NCI-H2227 treated with DMSO at 0.1 percent for 48 hours (cell line): ENCODE measurements around the gene MMD.
A peak's percentile ranks its signal among the peaks of the same experiment; 100 is the strongest.
"Not testable (repeated sequence)": the region's sequence is repeated elsewhere in the genome, so short reads cannot be mapped to it uniquely, and the experiment has no call there.

Source experiments
- DNase-seq: peaks from one replicate; lab custom pipeline; 2025; lab: John Stamatoyannopoulos, UW

MMD gene

GRCh38 chr17:55420067-55420775 lies 1.4 kb downstream of the MMD start:
- DNase-seq = no peak

- DNase-seq = no peak
These were observed 3.0 kb downstream of the MMD start for GRCh38 chr17:55418369-55419268.

- no peak for DNase-seq
These were observed 4.0 kb downstream of the MMD start for GRCh38 chr17:55417411-55418268.

- DNase-seq = no peak
These were observed 5.1 kb downstream of the MMD start for GRCh38 chr17:55416470-55417052.

DNA sequence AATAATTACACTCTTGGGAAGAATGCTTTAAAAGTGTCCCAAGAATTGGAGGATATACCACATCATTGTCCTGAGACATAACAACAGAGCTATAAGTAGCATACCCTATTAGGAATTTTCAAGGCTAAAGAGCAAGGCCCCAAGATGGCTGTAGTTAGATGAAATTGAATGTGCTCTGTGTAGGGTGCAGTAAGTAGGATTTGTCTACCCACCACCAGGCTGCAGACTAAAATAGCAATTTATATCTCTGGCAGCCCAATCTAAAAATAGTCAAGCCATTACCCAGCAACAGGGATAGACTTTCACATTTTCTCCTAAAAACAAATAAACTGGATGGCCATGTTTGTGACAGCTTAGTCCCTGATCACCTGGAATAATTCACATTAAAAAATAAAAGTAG lies 5.6 kb downstream of the MMD start:
- no peak for DNase-seq

DNA sequence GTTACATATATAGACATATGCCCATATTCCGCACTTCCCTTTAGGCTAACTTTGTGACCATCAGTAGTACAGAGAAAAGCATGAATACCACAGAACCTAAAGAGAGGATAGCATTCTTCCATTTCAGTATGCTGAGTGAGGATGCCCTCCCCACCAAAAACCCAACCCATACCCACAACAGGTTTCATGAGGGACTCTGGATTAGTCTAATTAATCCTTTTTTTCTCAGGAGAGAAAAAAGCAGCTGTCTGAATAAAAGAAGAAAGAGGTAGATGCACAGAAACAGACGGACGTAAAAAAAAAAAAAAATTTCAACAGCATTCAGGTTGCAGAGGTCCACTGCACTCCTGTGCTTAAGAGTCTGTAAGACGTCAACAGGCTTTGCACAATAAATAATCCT lies 6.7 kb downstream of the MMD start:
- DNase-seq = no peak

- no peak for DNase-seq
These were observed 7.7 kb downstream of the MMD start for GRCh38 chr17:55413825-55414489.

GRCh38 chr17:55411463-55411855 lies 10.2 kb downstream of the MMD start:
- DNase-seq = no peak

DNA sequence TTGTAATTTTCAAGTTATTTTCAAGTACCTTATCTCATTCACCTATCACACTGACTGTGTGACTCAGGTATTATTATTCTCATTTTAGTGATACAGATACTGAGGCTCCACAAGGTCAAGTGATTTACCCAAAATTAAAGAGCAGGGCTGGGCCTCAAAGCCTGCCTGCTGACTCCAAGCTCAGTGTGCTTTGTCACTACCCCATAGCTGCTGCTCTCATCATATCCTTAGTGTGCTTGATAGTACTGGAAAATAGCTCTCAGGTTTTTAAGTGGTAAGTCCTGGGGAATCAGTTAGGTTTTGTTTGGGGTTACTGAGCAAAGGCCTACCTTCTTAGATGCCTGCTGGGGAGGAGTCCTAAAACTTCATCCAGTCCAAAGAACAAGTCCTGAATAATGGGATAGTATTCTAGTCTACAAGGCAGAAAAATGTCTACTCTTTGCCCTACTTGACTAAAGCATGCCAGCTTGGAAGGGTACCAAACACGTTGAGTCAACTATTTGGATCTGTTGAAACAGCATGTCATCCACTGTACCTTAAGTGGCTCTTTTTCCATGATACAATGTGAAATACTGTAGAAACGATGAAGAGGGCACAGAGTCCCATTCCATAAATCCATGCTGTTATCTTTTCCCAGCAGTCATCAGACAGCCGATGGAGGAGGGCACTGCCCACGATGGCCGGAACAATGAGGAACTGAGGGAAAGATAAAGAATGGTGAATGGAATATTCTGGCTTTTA lies 10.7 kb downstream of the MMD start:
- DNase-seq = no peak

- DNase-seq = no peak
These were observed 12.4 kb downstream of the MMD start for GRCh38 chr17:55409030-55409800.

DNA sequence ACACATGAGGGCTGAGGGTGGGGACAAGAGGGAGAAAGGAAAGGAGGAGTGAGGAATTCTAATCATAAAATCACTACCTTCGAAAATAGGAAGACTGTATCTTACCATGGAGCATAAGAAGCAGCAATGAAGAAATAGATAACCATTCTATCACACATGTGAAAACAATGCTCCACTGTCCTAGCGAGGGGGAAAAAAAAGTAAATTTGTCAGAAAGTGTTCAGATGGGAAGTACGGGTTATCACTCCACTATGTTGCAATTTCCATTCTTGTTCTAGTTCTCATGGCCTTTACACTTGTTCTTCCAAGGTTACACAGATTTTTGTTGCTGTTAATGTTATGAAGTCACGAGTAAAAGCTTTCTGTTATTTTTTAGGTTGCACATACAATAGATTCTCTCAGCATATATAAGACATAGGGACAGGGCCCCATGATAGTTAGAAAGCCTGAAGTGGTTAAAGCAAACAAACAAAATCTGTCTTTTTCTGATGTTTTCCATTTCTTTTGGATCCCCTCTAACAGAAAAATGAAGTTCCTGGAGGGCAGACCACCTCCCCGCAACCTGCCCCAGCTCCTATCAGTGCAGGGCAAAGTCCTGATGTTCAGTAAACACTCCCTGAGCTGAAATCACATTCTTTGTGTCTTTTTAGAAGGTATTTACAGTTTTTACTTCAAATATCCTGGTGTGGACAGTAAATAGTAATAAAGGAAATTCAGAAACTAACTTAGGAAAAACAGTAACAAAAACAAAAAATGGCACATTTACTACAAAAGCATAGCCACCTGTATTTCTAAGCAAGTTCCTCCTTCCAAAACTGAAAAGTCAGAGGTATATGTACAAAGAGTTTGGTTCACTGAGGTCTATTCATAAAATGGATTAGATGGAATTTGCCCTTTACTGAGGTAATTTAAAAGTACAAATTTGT lies 13.7 kb downstream of the MMD start:
- DNase-seq = no peak

DNA sequence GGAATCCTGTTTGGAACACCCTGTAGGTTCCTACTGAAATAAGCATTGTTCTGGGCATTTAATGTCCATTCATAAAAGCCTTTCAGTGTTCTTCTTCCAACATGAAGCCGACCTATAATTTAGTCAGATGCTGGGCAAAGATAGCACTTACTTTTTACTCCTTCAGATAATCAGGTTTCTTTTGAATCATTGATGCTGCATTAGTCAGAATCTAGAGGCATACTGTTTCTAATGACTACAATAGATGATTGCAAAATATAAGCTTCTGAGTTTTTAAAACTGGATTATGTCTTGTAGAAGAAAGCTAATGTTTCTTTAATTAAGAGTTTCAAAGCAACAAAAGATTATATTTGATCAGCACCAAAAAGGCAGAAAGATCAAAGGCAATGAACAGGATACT lies 16.0 kb downstream of the MMD start:
- DNase-seq = peak; percentile 54

GRCh38 chr17:55404197-55404596 lies 17.4 kb downstream of the MMD start:
- DNase-seq = not testable (repeated sequence)

DNA sequence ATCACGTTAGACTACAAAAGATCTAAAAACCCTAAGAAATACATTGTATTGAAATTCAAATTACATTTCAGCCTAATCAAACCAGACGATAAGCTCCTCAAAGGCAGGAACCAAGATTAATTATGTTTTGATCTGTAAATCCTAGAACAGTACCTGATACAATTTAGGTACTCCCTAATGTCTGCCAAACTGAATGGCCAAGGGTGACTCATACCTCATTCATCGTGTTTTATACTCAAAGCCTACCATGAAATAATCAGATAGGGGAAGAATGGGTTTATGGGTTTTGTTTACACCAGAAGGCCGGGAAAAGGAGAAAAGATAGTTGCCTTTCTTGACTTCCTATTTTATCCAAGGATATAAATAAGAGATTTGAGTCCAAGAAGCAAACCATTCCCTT lies 19.3 kb downstream of the MMD start:
- no peak for DNase-seq

DNA sequence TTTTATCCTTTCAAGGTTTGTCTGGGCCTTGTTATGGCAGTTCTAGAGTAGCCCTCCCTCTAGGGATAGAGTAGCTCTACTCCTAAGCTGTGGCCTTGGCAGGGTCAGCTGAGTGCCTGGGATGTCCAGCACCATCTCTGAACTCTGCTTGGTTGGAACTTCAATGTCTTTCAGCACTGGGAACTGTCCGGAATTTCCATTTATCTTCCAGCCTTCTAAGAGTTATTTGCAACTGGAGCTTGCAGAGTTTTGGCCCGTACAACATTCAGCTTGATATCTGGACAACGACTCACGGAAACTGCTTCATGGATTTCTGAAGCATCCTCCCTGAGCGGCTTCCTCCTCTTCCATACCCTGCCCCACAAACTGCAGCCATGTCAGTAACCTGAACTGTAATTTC lies 22.9 kb downstream of the MMD start:
- no peak for DNase-seq

DNA sequence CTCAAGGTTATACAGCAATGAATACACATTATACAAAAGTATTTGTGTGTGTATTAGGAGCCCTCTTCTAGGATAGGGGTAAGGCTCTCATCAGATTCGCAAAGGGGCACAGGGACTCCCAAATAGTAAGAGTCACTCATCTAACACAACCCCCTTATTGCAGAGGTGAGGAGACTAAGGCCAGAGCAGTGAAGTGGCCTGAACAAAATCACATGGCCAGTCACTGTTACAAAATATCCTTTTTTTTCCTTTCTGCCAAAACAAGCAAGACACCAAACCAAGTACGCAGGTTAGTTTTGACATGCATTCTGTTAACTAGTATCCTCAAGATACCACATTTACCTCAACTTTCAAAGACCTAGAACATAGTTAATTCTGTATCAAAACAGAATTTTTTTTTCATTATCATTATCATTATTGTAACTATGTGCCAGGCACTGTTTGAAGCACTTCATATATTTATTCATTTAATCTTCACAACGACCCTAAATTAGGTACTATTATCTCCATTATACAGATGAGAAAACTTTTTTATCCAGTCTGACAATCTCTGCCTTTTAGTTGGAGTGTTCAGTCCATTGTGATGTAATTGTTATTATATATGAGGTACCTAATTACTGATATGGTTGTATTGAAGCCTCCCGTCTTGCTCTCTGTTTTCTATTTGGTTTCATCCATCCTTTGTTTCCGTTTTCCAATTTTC lies 25.7 kb downstream of the MMD start:
- no peak for DNase-seq

DNA sequence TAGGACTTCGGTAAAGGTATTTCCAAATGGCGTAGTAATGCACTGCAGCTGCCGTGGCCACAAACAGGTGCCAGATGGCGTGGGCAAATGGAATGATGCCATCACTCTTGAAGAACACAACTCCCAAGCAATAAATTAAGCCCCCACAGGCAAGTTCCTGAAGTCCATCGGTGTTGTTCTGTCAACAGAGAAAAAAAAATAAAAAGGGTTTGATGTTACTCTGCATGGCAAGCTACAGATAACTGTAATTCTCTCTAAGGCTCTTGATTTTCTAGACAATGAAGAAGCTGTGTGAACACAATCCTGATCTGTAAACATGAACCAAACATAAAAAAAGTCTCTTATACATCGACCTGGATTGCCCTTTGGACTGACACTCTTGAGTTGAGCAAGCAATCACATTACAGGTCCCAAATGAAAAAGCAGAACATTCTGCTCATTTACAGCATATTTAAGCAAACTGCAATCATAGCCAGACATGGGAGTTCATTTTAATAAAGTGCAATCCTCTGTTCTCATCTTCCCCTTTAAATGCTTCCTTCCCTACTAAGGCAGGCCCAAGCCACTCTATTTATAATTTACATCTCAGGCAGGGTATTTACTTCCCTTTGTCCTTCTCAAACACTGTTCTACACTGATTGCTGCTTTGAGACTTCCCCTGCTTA lies 27.1 kb downstream of the MMD start:
- peak; percentile 41 for DNase-seq
